HG02884 (cell line): ENCODE data around the gene BPIFA3.

ENCODE experiments used
- ATAC-seq: cut with Tn5 transposase; IDR thresholded peaks from one replicate; pipeline ENCODE4 v1.9.1; 2021; ENCODE audit warnings: mild to moderate bottlenecking, moderate library complexity; ENCODE audit not compliant: unreplicated experiment

BPIFA3 gene

DNA sequence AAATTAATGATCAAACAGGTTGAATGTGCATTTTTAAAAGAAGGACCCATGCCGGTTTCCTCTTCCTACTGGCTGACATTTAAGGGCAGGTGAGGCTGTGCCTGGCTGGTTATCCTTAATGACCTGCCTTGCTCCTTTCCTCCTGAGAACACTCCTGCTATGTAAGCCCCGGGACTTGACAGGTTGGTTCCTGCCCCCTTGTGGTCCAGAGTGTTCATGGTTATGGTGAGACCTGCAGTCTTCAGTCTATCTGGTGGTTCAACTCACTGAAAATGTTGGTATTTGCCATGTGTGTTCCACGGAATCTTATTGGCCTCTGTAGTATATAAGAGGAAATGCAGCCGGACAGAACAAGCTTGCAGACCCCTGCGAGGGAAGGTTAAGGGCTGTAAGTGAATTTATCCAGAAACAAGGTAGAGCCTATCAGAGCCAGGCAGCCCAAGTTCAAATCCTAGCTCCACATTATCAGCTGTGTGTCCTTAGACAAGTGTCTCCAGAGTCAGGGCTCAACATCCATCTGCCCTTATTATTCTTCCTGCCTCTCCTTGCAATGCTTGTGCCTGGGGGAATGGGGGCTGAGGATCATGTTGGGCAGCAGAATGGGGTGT is 5.2 kb upstream of the BPIFA3 start:
- ATAC-seq, result no peak

DNA sequence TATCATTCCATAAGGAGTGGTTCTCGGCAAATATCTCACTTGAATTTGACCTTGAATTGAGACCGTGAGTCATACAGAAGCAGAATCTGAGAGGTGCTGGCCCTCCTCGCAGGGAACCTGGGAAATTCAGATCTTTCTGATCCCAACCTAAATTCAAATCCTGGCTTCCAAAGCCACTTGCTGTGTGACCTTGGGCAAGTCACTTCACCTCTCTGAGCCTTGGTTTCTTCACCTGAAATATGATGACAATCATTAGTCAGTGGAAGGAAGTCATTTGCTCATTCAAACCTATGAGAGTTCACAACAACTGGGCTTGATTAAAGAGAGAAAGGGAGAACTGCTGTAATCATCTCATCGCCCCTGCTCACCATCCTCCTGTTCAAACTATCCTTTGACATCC is 7.2 kb downstream of the BPIFA3 start:
- no peak for ATAC-seq

- no peak for ATAC-seq
These were observed 12.7 kb downstream of the BPIFA3 start for GRCh38 chr20:33229843-33230242.

DNA sequence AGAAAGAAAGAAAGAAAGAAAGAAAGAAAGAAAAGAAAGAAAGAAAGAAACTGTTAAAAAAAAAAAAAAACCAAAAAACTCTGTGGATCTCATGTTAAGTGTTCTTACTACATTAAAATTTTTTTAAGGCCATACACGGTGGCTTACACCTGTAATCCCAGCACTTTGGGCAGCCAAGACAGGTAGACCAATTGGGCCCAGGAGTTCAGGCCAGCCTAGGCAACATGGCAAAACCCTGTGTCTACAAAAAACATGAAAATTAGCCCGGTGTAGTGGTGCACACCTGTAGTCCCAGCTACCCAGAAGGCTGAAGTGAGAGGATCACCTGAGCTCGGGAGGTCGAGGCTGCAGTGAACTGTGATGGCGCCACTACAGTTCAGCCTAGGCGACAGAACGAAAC is 14.1 kb downstream of the BPIFA3 start:
- ATAC-seq, result no peak

DNA sequence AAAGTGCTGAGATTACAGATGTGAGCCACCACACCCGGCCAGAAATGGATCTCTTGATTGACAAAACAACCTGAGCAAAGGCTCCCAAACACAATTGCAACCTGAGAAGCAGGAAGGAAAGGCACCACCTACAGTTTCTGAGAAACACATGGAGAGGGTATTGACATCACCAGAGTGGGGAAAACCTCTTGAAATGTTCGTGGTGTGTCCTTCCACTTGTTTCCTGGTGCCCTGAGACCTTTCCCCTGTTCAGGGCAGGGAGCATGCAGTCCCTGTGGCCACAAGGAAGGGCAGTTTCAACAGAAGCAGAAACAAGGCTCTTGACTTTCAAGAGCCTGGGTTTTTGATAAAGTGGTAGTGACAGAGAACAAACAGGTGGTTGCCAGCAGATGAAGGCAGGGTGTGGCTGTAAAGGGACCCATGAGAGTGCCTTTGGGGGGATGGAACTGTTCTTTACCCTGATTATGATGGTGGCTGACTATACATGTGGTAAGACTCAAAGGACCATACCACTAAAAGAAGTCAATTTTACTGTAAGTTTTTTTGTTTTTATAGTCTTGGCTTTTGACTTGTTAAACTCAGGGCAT is 15.4 kb downstream of the BPIFA3 start:
- no peak for ATAC-seq

DNA sequence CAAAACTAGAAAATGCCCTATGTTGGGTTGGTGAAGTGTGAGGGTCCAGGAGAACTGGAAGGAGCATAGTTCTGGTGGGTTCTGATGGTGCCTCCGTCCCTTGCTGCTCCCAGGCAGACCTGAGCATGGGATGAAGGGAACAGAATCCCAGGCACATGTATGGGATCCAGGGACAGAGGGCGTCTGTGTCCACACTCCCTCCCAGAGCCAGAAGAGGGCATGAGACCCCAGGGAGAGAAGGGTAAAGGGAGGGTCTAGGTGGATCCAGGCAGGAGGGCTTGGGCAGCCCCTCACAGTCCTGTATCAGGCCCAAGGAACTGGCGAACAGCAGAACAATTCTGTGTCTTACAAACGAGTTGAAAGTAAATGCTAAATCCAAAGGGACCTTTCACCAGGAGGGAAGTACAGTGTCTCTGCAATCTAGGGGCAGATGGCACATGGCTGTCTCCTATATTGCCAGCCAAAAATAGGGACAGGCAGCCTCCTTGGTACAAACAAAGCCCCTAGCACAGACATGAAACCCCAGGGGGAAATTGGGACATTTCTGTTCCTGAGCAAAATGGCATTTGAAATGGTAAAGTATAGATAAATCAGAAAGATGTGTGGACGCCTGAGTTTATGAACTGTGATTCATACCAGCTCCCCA is 16.1 kb downstream of the BPIFA3 start:
- ATAC-seq, result no peak

DNA sequence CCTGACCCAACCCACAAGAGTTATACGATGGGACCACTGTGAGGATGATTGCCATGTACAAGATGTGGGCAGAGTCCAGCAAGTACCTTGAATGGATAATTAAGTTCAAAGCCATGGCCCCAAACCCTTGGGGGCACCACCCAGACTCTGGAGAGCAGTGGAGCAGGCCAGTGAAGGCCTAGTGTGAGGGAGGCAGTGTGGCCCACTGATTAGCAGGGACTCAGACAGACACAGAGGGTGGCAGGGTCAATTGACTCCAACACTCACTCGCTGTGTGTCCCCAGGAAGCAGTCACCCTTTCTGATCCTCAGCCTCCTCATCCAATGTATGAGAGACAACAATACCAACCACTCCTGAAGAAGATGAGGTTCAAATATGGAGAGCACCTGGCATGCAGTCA is 16.9 kb downstream of the BPIFA3 start:
- ATAC-seq, result no peak

- ATAC-seq, result no peak
These were observed 18.5 kb downstream of the BPIFA3 start, which contains the start of gene BPIFA1 for GRCh38 chr20:33235696-33236095. Gene BPIFA1 (plus strand): TSS chr20:33235996. CDS start chr20:33237712, 1,716 bp downstream.

- ATAC-seq, result no peak
These were observed 19.2 kb downstream of the BPIFA3 start for GRCh38 chr20:33236351-33236750.

- ATAC-seq, result no peak
These were observed 20.8 kb downstream of the BPIFA3 start for GRCh38 chr20:33237989-33238388.

DNA sequence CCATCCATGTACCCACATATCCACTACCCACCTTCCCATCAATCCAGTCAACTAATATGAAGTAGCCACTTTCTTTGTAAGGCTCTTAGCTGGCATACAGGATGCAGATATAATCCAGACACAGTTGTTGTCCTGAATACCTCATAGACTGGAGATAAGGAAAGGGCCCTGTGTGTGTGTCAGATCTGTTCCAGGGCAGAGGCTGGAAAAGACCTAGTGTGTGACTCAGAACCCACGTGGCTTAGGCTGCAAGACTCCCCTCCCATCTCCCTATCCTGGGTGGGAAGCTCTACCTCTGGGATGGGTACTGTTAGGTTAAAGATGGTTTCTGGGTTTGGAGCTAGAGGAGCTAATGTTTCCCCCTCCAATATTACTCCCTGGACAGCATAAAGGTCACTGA is 22.3 kb downstream of the BPIFA3 start:
- ATAC-seq, result no peak

- ATAC-seq, result no peak
These were observed 23.0 kb downstream of the BPIFA3 start for GRCh38 chr20:33239979-33240736.

DNA sequence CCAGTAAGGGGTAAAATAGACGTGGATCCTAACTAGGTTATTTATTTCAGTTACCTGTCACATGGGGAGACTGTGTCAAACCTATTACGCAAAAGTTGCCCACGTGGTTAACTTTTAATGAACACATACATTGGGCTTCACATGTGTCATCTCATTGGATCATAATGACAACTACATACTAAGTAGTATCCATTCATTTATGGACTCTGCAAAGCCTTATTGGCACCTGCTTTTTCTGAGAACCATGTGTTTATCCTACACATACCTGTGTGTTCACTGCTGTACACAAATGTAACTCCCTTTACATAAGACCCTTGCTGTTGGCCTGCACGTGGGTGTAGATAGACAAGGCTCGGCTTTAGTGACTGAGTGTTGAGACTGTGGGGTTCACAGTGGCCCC is 23.8 kb downstream of the BPIFA3 start:
- no peak for ATAC-seq

GRCh38 chr20:33242319-33243100 is 25.4 kb downstream of the BPIFA3 start:
- ATAC-seq, result no peak

- ATAC-seq, result no peak
These were observed 28.9 kb downstream of the BPIFA3 start for GRCh38 chr20:33246077-33246476.

- ATAC-seq, result no peak
These were observed 32.3 kb downstream of the BPIFA3 start for GRCh38 chr20:33249456-33249855.

DNA sequence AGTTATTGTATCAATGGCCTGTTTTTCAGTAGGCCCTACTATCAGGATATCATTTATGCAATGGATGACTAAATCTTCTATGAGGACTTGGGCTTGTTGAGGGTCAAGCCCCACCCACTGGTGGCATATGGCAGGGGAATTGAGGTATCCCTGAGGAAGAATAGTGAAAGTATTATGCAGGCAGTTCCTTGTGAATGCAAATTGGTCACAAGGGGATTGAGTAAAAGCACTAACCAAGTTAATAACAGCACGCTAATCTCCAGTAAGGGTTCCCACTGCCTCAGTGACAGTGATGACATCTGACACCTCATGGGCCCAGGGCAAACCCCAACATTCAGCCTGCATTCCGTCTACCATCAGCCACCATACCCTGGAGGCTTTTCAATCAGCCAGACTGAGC is 33.5 kb downstream of the BPIFA3 start:
- no peak for ATAC-seq

GRCh38 chr20:33251496-33251895 is 34.3 kb downstream of the BPIFA3 start:
- ATAC-seq, result no peak

GRCh38 chr20:33252460-33252859 is 35.3 kb downstream of the BPIFA3 start:
- ATAC-seq, result no peak

- ATAC-seq, result no peak
These were observed 37.9 kb downstream of the BPIFA3 start for GRCh38 chr20:33255005-33255404.

GRCh38 chr20:33257237-33257636 is 40.1 kb downstream of the BPIFA3 start:
- no peak for ATAC-seq
